HepG2 (cell line): ENCODE measurements around the gene KCNMA1. TPM values are rescaled to one million over a fixed set of nuclear protein-coding genes. Genes with fewer than 3 reads are reported as not detected.
A peak's percentile ranks its signal among the peaks of the same experiment; 100 is the strongest.

Experiments
- MAZ ChIP-seq, 2 experiments: sonication (generic) in 1 of 2; formaldehyde crosslinking in 1 of 2; IDR thresholded peaks; 2 replicates each; pipeline versions ENCODE4 v1.5.0 to v1.6.1; 2012 to 2020; ENCODE audit warnings: low read depth in 2 of 2, mild to moderate bottlenecking in 2 of 2, borderline replicate concordance in 1 of 2, improper control_type of control experiment in 1 of 2, low read length in 1 of 2, missing genetic modification reagents in 1 of 2, moderate library complexity in 1 of 2
- SMC3 ChIP-seq: IDR thresholded peaks from 2 replicates; pipeline ENCODE4 v1.6.1; 2011; ENCODE audit warnings: low read length, improper control_type of control experiment
- ZBTB8A ChIP-seq: sonication (generic); formaldehyde crosslinking; IDR thresholded peaks from 2 replicates; pipeline ENCODE4 v1.4.0; 2020; ENCODE audit warnings: mild to moderate bottlenecking, low read depth, missing genetic modification reagents, borderline replicate concordance
- ZFP62 ChIP-seq: sonication (generic); formaldehyde crosslinking; IDR thresholded peaks from 2 replicates; pipeline ENCODE4 v1.4.0; 2020; ENCODE audit warnings: missing genetic modification reagents
- ZNF550 ChIP-seq: sonication (generic); formaldehyde crosslinking; IDR thresholded peaks from 2 replicates; pipeline ENCODE4 v1.4.0; 2020; ENCODE audit warnings: mild to moderate bottlenecking, missing genetic modification reagents, borderline replicate concordance
- ZNF660 ChIP-seq: sonication (generic); formaldehyde crosslinking; IDR thresholded peaks from 2 replicates; pipeline ENCODE4 v1.5.1; 2020; ENCODE audit warnings: mild to moderate bottlenecking, low read depth, missing genetic modification reagents, borderline replicate concordance
- ZNF713 ChIP-seq: sonication (generic); formaldehyde crosslinking; IDR thresholded peaks from 2 replicates; pipeline ENCODE4 v1.4.0; 2020; ENCODE audit warnings: mild to moderate bottlenecking, missing genetic modification reagents
- polyA plus RNA-seq, 8 experiments: library from polyadenylated mRNA; depleted of rRNA in 3 of 8; stranded (reverse) in 7 of 8; unstranded in 1 of 8; fragments of >200 nt; fragmentation: Illumina TruSeq in 4 of 8; extraction: Trizol in 4 of 8; gene quantifications; 2 replicates each; pipeline versions ENCODE4 v1.2.1 to v1.2.3, GENCODE V29; 2011 to 2016; ENCODE audit warnings: low read depth in 4 of 8, missing spikeins in 1 of 8, mixed read lengths in 1 of 8; ENCODE audit not compliant: insufficient read depth in 1 of 8
- total RNA-seq, 5 experiments: library from RNA; depleted of rRNA; stranded (reverse); fragments of >200 nt; fragmentation: Illumina TruSeq; extraction: Trizol; gene quantifications; 2 replicates each; pipeline ENCODE4 v1.2.3, GENCODE V29; 2016; ENCODE audit warnings: low read depth in 1 of 5
- TF ChIP-seq, protein P1 (sequence below): sonication (generic); formaldehyde crosslinking; IDR thresholded peaks from 2 replicates; pipeline ENCODE4 v1.5.0; 2020; ENCODE audit warnings: mild to moderate bottlenecking, missing genetic modification reagents
- TF ChIP-seq, protein P2 (sequence below): IDR thresholded peaks from 2 replicates; pipeline ENCODE4 v1.6.1; 2016; ENCODE audit warnings: missing compliant biosample characterization, missing genetic modification reagents, borderline replicate concordance
- TF ChIP-seq, protein P3 (sequence below): sonication (generic); formaldehyde crosslinking; IDR thresholded peaks from 2 replicates; pipeline ENCODE4 v1.4.0; 2020; ENCODE audit warnings: mild to moderate bottlenecking, missing genetic modification reagents
- TF ChIP-seq, protein P4 (sequence below): sonication (generic); formaldehyde crosslinking; IDR thresholded peaks from 2 replicates; pipeline ENCODE4 v1.5.0; 2020; ENCODE audit warnings: missing genetic modification reagents, mild to moderate bottlenecking, borderline replicate concordance
- TF ChIP-seq, protein P5 (sequence below): sonication (generic); formaldehyde crosslinking; IDR thresholded peaks from 2 replicates; pipeline ENCODE4 v1.5.0; 2020; ENCODE audit warnings: mild to moderate bottlenecking, missing genetic modification reagents, moderate library complexity

KCNMA1 gene
- total and polyA plus RNA-seq, 2 of the 13 experiments (the other 11 are each of a cell fraction or from before 2014, with no cell fraction given): 0.02 TPM; not detected in 1

DNA sequence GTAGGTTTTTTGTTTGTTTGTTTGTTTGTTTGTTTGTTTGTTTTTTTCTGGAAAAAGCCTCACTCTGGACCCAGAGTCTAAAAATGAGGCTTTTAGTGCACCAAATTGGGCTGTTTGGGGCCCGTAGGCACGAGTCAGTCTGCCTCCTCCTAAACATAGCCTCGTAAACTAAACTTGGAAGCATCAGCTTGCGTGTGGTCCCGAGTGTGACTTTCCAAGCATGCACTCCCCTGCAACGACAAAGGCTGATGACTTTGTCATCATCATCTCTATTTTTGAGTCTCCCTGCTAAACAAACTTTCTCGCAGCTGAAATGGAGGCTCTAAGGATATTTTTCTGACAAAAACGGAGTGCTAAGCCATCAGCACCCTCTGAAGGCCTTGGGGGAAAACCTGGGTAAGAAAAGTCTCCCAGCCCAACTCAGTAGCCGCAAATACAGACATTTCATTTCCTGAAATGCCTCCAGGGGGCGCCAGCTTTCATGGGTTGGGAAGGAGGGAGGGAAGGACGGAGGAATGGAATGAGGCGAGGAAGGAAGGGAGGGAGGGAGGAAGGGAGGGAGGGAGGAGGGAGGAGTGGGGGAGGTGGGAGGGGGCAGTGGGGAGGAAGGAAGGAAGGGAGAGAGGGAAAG is 245.9 kb downstream of the KCNMA1 start (continued):
- TF ChIP-seq ZBTB8A (CRISPR knock-in tag): no peak
- TF ChIP-seq SMC3: peak; percentile 62; the same call in 1 of the 2 replicates
- TF ChIP-seq, protein P1, sequence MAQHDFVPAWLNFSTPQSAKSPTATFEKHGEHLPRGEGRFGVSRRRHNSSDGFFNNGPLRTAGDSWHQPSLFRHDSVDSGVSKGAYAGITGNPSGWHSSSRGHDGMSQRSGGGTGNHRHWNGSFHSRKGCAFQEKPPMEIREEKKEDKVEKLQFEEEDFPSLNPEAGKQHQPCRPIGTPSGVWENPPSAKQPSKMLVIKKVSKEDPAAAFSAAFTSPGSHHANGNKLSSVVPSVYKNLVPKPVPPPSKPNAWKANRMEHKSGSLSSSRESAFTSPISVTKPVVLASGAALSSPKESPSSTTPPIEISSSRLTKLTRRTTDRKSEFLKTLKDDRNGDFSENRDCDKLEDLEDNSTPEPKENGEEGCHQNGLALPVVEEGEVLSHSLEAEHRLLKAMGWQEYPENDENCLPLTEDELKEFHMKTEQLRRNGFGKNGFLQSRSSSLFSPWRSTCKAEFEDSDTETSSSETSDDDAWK: no peak
- TF ChIP-seq MAZ (IDR thresholded peaks at IDR 0.05; ENCODE audit: borderline replicate concordance, low read depth, low read length): peak; percentile 24; the same call in 1 of the 2 replicates
- no peak for TF ChIP-seq MAZ (CRISPR knock-in tag; IDR thresholded peaks at IDR 0.05; ENCODE audit: low read depth)
- TF ChIP-seq ZNF550: no peak
- TF ChIP-seq, protein P2, sequence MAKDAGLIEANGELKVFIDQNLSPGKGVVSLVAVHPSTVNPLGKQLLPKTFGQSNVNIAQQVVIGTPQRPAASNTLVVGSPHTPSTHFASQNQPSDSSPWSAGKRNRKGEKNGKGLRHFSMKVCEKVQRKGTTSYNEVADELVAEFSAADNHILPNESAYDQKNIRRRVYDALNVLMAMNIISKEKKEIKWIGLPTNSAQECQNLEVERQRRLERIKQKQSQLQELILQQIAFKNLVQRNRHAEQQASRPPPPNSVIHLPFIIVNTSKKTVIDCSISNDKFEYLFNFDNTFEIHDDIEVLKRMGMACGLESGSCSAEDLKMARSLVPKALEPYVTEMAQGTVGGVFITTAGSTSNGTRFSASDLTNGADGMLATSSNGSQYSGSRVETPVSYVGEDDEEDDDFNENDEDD (CRISPR knock-in tag): no peak
- TF ChIP-seq ZFP62: no peak
- TF ChIP-seq ZNF713 (CRISPR knock-in tag): no peak
- TF ChIP-seq, protein P3, sequence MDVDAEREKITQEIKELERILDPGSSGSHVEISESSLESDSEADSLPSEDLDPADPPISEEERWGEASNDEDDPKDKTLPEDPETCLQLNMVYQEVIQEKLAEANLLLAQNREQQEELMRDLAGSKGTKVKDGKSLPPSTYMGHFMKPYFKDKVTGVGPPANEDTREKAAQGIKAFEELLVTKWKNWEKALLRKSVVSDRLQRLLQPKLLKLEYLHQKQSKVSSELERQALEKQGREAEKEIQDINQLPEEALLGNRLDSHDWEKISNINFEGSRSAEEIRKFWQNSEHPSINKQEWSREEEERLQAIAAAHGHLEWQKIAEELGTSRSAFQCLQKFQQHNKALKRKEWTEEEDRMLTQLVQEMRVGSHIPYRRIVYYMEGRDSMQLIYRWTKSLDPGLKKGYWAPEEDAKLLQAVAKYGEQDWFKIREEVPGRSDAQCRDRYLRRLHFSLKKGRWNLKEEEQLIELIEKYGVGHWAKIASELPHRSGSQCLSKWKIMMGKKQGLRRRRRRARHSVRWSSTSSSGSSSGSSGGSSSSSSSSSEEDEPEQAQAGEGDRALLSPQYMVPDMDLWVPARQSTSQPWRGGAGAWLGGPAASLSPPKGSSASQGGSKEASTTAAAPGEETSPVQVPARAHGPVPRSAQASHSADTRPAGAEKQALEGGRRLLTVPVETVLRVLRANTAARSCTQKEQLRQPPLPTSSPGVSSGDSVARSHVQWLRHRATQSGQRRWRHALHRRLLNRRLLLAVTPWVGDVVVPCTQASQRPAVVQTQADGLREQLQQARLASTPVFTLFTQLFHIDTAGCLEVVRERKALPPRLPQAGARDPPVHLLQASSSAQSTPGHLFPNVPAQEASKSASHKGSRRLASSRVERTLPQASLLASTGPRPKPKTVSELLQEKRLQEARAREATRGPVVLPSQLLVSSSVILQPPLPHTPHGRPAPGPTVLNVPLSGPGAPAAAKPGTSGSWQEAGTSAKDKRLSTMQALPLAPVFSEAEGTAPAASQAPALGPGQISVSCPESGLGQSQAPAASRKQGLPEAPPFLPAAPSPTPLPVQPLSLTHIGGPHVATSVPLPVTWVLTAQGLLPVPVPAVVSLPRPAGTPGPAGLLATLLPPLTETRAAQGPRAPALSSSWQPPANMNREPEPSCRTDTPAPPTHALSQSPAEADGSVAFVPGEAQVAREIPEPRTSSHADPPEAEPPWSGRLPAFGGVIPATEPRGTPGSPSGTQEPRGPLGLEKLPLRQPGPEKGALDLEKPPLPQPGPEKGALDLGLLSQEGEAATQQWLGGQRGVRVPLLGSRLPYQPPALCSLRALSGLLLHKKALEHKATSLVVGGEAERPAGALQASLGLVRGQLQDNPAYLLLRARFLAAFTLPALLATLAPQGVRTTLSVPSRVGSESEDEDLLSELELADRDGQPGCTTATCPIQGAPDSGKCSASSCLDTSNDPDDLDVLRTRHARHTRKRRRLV (CRISPR knock-in tag): no peak
- no peak for TF ChIP-seq ZNF660 (CRISPR knock-in tag)
- TF ChIP-seq, protein P4, sequence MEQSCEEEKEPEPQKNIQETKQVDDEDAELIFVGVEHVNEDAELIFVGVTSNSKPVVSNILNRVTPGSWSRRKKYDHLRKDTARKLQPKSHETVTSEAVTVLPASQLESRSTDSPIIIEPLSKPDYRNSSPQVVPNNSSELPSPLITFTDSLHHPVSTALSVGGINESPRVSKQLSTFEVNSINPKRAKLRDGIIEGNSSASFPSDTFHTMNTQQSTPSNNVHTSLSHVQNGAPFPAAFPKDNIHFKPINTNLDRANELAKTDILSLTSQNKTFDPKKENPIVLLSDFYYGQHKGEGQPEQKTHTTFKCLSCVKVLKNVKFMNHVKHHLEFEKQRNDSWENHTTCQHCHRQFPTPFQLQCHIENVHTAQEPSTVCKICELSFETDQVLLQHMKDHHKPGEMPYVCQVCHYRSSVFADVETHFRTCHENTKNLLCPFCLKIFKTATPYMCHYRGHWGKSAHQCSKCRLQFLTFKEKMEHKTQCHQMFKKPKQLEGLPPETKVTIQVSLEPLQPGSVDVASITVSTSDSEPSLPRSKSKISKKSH (CRISPR knock-in tag): no peak
- TF ChIP-seq, protein P5, sequence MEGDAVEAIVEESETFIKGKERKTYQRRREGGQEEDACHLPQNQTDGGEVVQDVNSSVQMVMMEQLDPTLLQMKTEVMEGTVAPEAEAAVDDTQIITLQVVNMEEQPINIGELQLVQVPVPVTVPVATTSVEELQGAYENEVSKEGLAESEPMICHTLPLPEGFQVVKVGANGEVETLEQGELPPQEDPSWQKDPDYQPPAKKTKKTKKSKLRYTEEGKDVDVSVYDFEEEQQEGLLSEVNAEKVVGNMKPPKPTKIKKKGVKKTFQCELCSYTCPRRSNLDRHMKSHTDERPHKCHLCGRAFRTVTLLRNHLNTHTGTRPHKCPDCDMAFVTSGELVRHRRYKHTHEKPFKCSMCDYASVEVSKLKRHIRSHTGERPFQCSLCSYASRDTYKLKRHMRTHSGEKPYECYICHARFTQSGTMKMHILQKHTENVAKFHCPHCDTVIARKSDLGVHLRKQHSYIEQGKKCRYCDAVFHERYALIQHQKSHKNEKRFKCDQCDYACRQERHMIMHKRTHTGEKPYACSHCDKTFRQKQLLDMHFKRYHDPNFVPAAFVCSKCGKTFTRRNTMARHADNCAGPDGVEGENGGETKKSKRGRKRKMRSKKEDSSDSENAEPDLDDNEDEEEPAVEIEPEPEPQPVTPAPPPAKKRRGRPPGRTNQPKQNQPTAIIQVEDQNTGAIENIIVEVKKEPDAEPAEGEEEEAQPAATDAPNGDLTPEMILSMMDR (CRISPR knock-in tag): peak; percentile 64
- TF ChIP-seq, all 625 proteins: peak for 6
